HepG2 (cell line): ENCODE results near the gene FASTKD1. TPM values are rescaled to one million over a fixed set of nuclear protein-coding genes. Genes with fewer than 3 reads are reported as not detected.
A peak's percentile ranks its signal among the peaks of the same experiment; 100 is the strongest.

ENCODE experiments used
- CREM ChIP-seq, 2 experiments: sonication (generic) in 1 of 2; formaldehyde crosslinking in 1 of 2; IDR thresholded peaks; 2 replicates each; pipeline versions ENCODE4 v1.4.0 to v1.6.1; 2016 to 2020; ENCODE audit warnings: antibody characterized with exemption in 1 of 2, mild to moderate bottlenecking in 1 of 2, missing genetic modification reagents in 1 of 2
- EP300 ChIP-seq, 3 experiments: sonication (generic) in 1 of 3; formaldehyde crosslinking in 1 of 3; IDR thresholded peaks; 2 replicates each; pipeline versions ENCODE4 v1.5.1 to v1.6.1; 2011 to 2020; ENCODE audit warnings: low read depth in 2 of 3, low read length in 2 of 3, borderline replicate concordance in 1 of 3, improper control_type of control experiment in 1 of 3, mild to moderate bottlenecking in 1 of 3, missing genetic modification reagents in 1 of 3, moderate library complexity in 1 of 3
- FOXP1 ChIP-seq, 2 experiments: fragments of 450-650 bp in 1 of 2; IDR thresholded peaks; 2 replicates each; pipeline ENCODE4 v1.6.1; 2017 to 2018; ENCODE audit warnings: antibody characterized with exemption in 1 of 2
- HIVEP1 ChIP-seq: sonication (generic); formaldehyde crosslinking; IDR thresholded peaks from 2 replicates; pipeline ENCODE4 v1.4.0; 2020; ENCODE audit warnings: mild to moderate bottlenecking, missing genetic modification reagents
- HNF4A ChIP-seq: sonication (generic); formaldehyde crosslinking; IDR thresholded peaks from 2 replicates; pipeline ENCODE4 v1.4.0; 2020; ENCODE audit warnings: missing genetic modification reagents
- NFAT5 ChIP-seq: sonication (generic); formaldehyde crosslinking; IDR thresholded peaks from 2 replicates; pipeline ENCODE4 v1.4.0; 2020; ENCODE audit warnings: missing genetic modification reagents
- REXO4 ChIP-seq: sonication (generic); formaldehyde crosslinking; IDR thresholded peaks from 2 replicates; pipeline ENCODE4 v1.8.0; 2022; ENCODE audit warnings: missing genetic modification reagents, mild to moderate bottlenecking, borderline replicate concordance
- RFX5 ChIP-seq: IDR thresholded peaks from 2 replicates; pipeline ENCODE4 v1.6.1; 2011; ENCODE audit warnings: low read depth, low read length, improper control_type of control experiment
- RNF2 ChIP-seq: fragments of 450-650 bp; conservative IDR thresholded peaks from 2 replicates; pipeline ENCODE4 v1.6.1; 2016; ENCODE audit warnings: low read depth
- SIX1 ChIP-seq: sonication (generic); formaldehyde crosslinking; IDR thresholded peaks from 2 replicates; pipeline ENCODE4 v1.4.0; 2020; ENCODE audit warnings: missing genetic modification reagents, borderline replicate concordance
- SOX13 ChIP-seq, 3 experiments: fragments of 450-650 bp in 1 of 3; sonication (generic) in 1 of 3; formaldehyde crosslinking in 1 of 3; IDR thresholded peaks in 2 of 3; conservative IDR thresholded peaks in 1 of 3; 2 replicates each; pipeline versions ENCODE4 v1.5.0 to v1.6.1; 2016 to 2020; ENCODE audit warnings: antibody characterized with exemption in 1 of 3, mild to moderate bottlenecking in 1 of 3, missing compliant biosample characterization in 1 of 3, missing genetic modification reagents in 1 of 3, moderate library complexity in 1 of 3
- TFDP1 ChIP-seq: IDR thresholded peaks from 2 replicates; pipeline ENCODE4 v1.6.1; 2016; ENCODE audit warnings: missing compliant biosample characterization, missing genetic modification reagents, borderline replicate concordance
- U2AF1 ChIP-seq: fragments of 200-400 bp; formaldehyde crosslinking; optimal IDR thresholded peaks from 2 replicates; pipeline ENCODE3; 2017; ENCODE audit warnings: mild to moderate bottlenecking, low read depth, low read length
- ZNF224 ChIP-seq: sonication (generic); formaldehyde crosslinking; IDR thresholded peaks from 2 replicates; pipeline ENCODE4 v1.5.0; 2020; ENCODE audit warnings: mild to moderate bottlenecking, missing genetic modification reagents
- ZNF652 ChIP-seq: IDR thresholded peaks from 2 replicates; pipeline ENCODE4 v1.6.1; 2016; ENCODE audit warnings: low read depth, borderline replicate concordance
- ZNF724P ChIP-seq: sonication (generic); formaldehyde crosslinking; IDR thresholded peaks from 2 replicates; pipeline ENCODE4 v1.8.0; 2022; ENCODE audit warnings: missing genetic modification reagents, borderline replicate concordance
- ZSCAN21 ChIP-seq: sonication (generic); formaldehyde crosslinking; IDR thresholded peaks from 2 replicates; pipeline ENCODE4 v1.8.0; 2022; ENCODE audit warnings: mild to moderate bottlenecking, missing genetic modification reagents, moderate library complexity, borderline replicate concordance
- ZZZ3 ChIP-seq: sonication (generic); formaldehyde crosslinking; IDR thresholded peaks from 2 replicates; pipeline ENCODE4 v1.4.0; 2020; ENCODE audit warnings: missing genetic modification reagents, mild to moderate bottlenecking, borderline replicate concordance
- polyA plus RNA-seq, 8 experiments: library from polyadenylated mRNA; depleted of rRNA in 3 of 8; stranded (reverse) in 7 of 8; unstranded in 1 of 8; fragments of >200 nt; fragmentation: Illumina TruSeq in 4 of 8; extraction: Trizol in 4 of 8; gene quantifications; 2 replicates each; pipeline versions ENCODE4 v1.2.1 to v1.2.3, GENCODE V29; 2011 to 2016; ENCODE audit warnings: low read depth in 4 of 8, missing spikeins in 1 of 8, mixed read lengths in 1 of 8; ENCODE audit not compliant: insufficient read depth in 1 of 8
- total RNA-seq, 5 experiments: library from RNA; depleted of rRNA; stranded (reverse); fragments of >200 nt; fragmentation: Illumina TruSeq; extraction: Trizol; gene quantifications; 2 replicates each; pipeline ENCODE4 v1.2.3, GENCODE V29; 2016; ENCODE audit warnings: low read depth in 1 of 5
- TF ChIP-seq, protein P1 (sequence below): IDR thresholded peaks from 2 replicates; pipeline ENCODE4 v1.6.1; 2016; ENCODE audit warnings: low read depth

Gene FASTKD1
- total and polyA plus RNA-seq, 2 of the 13 experiments (the other 11 are each of a cell fraction or from before 2014, with no cell fraction given) = 35.0 to 38.0 TPM

- TF ChIP-seq, protein P1, sequence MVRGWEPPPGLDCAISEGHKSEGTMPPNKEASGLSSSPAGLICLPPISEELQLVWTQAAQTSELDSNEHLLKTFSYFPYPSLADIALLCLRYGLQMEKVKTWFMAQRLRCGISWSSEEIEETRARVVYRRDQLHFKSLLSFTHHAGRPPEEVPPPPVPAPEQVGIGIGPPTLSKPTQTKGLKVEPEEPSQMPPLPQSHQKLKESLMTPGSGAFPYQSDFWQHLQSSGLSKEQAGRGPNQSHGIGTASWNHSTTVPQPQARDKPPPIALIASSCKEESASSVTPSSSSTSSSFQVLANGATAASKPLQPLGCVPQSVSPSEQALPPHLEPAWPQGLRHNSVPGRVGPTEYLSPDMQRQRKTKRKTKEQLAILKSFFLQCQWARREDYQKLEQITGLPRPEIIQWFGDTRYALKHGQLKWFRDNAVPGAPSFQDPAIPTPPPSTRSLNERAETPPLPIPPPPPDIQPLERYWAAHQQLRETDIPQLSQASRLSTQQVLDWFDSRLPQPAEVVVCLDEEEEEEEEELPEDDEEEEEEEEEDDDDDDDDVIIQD (CRISPR knock-in tag) = peak; percentile 100
- peak; percentile 50; the same call in 1 of the 2 replicates for TF ChIP-seq NFAT5
- TF ChIP-seq RFX5 = no peak
- peak; percentile 35; the same call in 1 of the 2 replicates for TF ChIP-seq ZNF652 (CRISPR knock-in tag)
- peak; percentile 23; the same call in 1 of the 2 replicates for TF ChIP-seq REXO4 (CRISPR knock-in tag)
- peak; percentile 97 for TF ChIP-seq HNF4A (CRISPR knock-in tag)
- TF ChIP-seq EP300 (IDR thresholded peaks at IDR 0.05; ENCODE audit: low read depth in 2 of 2, low read length in 2 of 2) = peak; percentile 23 to 73; a peak in 3 of 4 replicates
- 0 out of 2 replicates have a peak, but pooled peaks have one; percentile 29 for TF ChIP-seq EP300 (CRISPR knock-in tag; IDR thresholded peaks at IDR 0.05; ENCODE audit: borderline replicate concordance)
- TF ChIP-seq RNF2 = peak; percentile 39
- peak; percentile 68; the same call in 1 of the 2 replicates for TF ChIP-seq TFDP1
- peak; percentile 75 for TF ChIP-seq U2AF1
- TF ChIP-seq ZNF224 (CRISPR knock-in tag) = 0 out of 2 replicates have a peak, but pooled peaks have one; percentile 71
- peak; percentile 100 for TF ChIP-seq CREM (IDR thresholded peaks at IDR 0.05)
- TF ChIP-seq CREM (CRISPR knock-in tag; IDR thresholded peaks at IDR 0.05) = no peak
- TF ChIP-seq ZNF724P (CRISPR knock-in tag) = peak; percentile 62; the same call in 1 of the 2 replicates
- peak; percentile 53; the same call in 1 of the 2 replicates for TF ChIP-seq HIVEP1 (CRISPR knock-in tag)
- no peak for TF ChIP-seq FOXP1 (IDR thresholded peaks at IDR 0.05)
- TF ChIP-seq FOXP1 (CRISPR knock-in tag; IDR thresholded peaks at IDR 0.05) = peak; percentile 58
- TF ChIP-seq SIX1 (CRISPR knock-in tag) = peak; percentile 77
- peak; percentile 91; the same call in 1 of the 2 replicates for TF ChIP-seq ZZZ3
- TF ChIP-seq ZSCAN21 = peak; percentile 75; the same call in 1 of the 2 replicates
- TF ChIP-seq SOX13 (IDR thresholded peaks at IDR 0.05) = no peak
- TF ChIP-seq SOX13 (CRISPR knock-in tag; conservative IDR thresholded peaks at IDR 0.05 in 1 of 2, IDR thresholded peaks at IDR 0.05 in 1 of 2) = peak in 1 of 2 experiments; percentile 79; a peak in 2 of 4 replicates
These were observed at the start of gene FASTKD1 (continued) for GRCh38 chr2:169573160-169573973.
